ENCODE measurements around the gene LMTK2.

LMTK2 gene

DNA sequence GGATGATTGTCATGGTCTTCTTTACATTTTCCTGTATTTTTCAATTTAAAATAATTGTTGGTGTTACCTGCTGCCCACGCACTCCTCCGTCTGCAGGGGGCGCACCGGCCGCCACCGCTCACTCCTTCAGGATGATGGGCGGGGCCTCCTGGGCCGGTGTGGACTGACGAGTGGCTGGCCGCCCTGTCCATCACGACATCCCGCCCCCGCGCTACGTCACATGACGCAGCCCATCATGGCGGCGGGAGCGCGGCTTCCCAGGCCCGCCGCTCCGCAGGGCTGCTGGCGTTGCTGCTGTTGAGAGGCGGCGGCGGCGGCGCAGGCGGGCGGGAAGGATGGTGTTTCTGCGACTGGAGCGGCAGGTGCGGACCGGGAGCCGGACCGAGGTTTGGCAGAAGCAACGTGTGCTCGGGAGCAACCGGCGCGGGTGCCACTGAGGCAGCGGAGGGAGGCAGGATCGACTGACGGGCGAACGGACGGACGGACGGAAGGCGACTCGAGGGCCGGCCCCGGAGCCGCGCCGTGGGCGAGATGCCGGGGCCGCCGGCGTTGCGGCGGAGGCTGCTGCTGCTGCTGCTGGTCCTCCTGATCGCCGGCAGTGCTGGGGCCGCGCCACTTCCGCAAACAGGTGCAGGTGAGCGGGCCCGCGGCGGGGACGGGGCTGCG is at the start of gene LMTK2:
Gene LMTK2 (plus strand): TSS at position 216 of the 666 bp plus-strand sequence. CDS start 316 bp downstream, at position 532.
- DNase-seq, result peak; percentile 87

- no peak for DNase-seq
Measured at GRCh38 chr7:98057157-98057556, 49.5 kb upstream of the LMTK2 start.

DNA sequence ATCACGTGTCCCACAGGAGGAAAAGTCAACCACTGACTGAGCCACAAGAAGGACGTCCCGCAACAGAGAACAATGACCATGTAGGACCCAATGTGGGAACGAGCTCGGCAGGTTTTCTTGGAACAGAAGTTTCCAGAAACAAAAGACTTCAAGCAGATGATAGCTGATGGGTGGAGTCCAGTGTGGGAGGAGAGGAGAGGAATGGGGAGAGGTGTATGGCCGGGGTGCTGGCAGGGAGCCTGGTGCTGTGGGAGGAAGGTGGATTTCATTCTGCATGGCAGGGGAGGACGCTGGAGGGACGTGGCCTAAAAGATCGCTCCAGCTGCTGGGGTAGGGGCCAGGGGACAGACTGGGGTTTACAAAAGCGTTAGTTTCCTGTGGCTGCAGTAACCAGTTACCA is 48.5 kb upstream of the LMTK2 start:
- DNase-seq, result no peak

GRCh38 chr7:98064233-98064632 is 42.4 kb upstream of the LMTK2 start:
- DNase-seq, result no peak

DNA sequence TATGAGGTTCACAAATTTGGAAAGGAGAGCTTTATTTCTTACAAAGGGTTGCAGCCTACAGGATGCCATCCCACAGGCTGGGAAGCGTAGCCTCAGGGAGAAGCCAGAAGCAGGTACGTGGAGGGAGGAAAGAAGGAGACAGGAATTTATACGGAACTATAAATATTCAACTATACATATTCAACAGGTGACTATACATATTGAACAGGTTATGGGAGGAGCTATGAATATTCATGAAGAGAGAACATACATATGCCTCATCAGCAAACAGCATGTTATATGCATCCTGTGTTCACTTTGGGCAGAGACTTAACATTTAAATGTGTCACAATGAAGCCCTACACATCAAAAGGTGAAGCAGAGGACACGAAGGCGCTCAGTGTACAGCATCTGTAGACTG is 40.5 kb upstream of the LMTK2 start:
- DNase-seq, result no peak

GRCh38 chr7:98066934-98067507 is 39.6 kb upstream of the LMTK2 start:
- no peak for DNase-seq

- DNase-seq, result no peak
Measured at GRCh38 chr7:98073047-98073446, 33.6 kb upstream of the LMTK2 start.

- DNase-seq, result no peak
Measured at GRCh38 chr7:98075801-98076200, 30.9 kb upstream of the LMTK2 start.

DNA sequence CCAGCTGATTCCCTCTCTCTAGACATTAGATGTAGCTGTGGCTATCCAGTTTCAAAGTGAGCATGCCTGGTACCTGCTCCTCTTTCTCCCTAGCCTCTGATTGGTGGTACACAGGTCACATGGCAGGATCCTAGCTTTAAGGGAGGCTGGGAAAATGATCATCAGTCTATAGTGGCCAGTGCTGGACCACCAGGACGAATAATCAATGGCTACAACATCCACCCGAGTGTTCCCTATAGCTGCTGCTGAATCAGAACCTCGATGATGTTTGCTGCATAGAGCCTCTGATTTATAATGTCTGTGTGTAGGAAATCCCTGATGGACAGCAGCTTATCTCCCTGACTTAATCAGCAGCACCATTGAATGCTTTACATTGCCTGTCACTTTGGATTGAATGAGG is 28.9 kb upstream of the LMTK2 start:
- no peak for DNase-seq

DNA sequence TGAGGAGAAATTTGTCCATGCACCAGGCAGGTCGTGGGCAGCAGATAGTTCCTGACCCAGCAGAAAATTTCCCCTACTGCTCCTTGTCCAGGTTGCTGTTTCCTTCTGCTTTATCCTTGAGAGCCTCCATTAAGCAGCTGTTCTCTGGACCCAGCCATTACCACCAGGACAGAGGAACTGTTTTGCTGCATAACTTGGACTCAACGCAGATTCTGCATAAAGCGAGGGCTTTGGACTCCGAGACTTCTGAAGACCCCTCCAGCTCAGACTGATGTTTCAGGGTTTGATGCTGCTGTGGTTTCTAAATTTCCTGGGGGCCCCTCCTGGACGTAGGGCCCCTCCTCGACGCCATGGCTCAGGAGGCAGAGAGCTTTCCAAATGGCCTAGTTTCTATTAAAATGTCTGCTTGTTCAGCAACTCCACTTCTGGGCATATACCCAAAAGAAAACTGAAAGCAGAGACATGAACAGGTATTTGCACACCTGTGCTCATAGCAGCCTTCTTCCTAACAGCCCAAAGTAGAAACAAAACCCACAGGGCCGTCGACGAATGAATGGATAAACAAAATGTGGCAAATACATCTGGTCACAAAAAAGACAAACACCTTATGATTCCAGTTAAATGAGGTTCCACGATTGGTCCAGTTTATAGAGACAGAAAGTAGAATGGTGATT is 28.3 kb upstream of the LMTK2 start:
- peak; percentile 74 for DNase-seq

DNA sequence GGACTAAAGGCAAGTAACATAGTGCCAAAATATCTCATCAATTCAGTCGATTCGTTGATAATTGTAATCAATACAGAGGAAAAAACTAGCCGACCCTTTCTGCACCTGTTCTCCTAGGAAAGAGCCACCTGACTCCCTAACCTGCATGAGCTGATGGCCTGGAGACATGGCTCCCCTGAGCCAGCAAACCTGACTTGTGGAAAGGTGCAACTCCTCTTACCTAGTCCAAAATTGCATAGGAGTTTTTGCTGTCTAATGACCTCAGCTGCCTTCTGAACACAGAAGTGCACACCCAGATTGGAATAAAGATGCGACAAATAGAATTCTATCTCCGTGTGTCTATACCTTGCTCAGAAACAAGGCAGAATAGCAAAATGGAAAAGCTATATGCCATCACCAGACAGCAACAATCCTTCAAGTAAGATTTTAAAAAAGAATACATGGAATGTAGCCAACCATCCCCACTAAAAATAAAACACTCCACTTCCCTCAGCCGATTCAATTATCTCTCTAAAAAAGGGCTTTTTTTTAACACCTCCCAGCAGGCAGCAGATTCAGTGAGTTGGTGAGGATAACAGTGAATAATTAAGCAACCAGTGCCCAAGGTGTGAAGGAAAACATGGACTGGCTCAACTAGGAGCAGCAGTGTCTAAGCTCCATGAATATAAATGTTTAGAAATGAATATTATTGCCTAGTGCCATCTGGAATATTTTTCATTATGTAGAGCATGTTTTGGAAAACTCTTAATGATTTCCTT is 26.6 kb upstream of the LMTK2 start:
- peak; percentile 20 for DNase-seq

DNA sequence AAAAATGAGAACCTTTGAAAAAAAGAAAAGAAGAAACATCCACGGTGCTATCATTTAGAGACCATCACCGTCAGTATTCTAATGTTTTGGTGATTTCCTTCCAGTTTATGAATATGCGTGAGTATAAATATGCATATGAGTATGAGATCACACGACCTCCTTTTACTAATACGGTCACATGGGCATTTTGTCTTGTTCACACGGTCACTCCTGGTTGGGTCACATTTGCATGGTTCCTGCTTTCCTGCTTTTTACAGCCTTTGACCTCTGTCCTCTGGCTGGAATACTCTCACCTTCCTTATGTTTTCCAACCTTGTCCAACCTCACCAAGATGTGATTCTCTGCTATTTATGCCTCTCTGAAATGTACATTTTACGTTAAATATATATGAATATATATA is 25.3 kb upstream of the LMTK2 start:
- DNase-seq, result no peak

- no peak for DNase-seq
Measured at GRCh38 chr7:98084631-98085030, 22.0 kb upstream of the LMTK2 start.

DNA sequence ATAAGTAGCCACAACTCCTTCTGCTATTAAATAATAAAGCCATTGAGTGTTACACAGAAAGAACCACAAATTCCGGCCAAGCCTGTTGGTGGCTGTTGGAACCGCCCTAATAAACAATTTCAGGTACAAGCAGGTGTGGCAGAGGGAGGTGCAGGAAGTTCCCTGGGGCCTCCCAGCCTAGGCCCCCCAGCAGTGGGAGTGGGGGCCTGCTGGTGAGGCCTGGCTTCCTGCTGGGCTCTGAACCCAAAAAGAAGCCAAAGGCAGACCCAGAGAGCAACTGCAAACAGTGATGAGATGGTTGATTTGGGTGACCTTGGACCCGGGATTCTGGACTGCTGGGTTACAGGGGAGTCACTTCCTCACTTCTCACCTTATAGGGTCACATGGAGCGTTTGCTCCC is 21.0 kb upstream of the LMTK2 start:
- DNase-seq, result no peak

DNA sequence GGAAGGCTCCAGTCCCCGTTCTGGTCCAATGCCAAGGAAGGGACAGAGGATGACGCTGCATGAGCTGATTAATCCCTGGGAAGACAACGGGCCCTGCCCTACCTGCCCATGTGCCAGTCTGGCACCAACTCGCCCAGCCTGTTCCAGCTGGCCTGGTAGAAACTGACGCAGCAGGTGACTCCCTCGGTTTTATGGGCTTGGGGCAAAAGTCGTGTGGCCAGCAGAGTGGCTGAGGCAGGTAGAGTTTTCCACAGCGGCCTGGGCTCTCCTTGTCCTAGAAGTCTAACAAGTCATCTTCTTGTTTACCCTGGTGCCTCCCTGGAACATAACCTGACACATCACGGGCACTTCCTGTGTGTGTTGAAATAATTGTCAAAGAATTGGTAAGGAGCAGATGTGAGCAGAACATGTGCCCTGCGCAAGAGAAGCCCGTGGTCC is 20.4 kb upstream of the LMTK2 start:
- DNase-seq, result no peak

- no peak for DNase-seq
Measured at GRCh38 chr7:98088109-98088508, 18.6 kb upstream of the LMTK2 start.

GRCh38 chr7:98090116-98090515 is 16.5 kb upstream of the LMTK2 start:
- DNase-seq, result no peak

DNA sequence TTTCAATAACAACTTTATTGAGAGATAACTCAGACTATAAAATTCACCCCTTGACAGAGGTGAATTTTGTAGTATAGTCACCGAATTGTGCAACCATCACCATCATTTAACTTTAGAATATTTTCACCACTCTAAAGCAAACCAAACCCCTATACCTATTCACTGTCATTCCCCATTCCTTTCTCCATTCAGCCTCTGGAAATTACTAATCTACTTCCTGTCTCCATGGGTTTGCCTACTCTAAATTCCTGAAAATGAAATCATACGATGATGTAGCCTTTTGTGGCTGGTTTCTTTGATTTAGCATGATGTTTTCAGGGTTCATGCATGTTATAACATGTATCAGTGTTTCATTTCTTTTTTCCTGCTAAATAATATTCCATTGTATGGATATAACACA is 15.6 kb upstream of the LMTK2 start:
- DNase-seq, result no peak

DNA sequence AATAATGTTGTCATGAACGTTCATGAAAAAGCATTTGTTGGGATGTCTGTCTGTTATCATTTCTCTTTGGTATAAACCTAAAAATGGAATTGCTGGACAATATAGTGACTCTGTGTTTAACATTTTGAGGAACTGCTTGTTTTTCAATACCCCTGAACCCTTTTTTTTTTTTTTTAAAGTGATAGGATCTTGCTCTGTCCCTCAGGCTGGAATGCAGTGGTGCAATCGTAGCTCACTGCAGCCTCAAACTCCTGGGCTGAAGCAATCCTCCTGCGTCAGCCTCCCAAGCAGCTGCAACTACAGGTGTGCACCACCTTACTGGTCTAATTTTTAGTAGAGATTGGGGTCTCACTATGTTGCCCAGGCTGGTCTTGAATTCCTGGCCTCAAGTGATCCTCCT is 15.1 kb upstream of the LMTK2 start:
- DNase-seq, result no peak

DNA sequence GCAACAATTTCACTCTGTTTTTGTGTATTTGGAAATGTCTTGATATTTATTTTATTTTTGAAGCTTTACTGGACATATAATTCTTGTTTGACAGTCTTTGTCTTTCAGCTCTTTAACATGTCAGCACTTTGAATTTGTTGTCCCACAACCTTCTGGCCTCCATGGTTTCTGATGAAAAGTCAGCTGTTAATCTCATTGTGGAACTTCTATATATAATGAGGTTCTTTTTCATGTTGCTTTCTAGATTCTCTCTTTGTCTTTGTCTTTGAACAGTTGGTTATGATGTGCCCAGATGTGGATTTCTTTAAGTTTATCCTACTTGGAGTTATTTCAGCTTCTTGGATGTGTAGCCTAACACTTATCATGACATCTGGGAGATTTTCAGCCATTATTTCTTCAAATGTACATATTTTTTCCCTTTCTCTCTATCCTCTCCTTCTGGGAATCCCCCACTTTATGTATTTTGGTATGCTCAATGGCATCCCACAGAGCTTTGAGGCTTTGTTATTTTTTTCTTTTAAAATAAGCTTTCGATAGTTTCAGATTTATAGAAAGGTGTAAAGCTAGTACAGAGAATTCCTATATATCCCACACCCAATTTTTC is 9.5 kb upstream of the LMTK2 start:
- no peak for DNase-seq

- DNase-seq, result no peak
Measured at GRCh38 chr7:98100088-98100487, 6.6 kb upstream of the LMTK2 start.

- DNase-seq, result no peak
Measured at GRCh38 chr7:98102170-98102569, 4.5 kb upstream of the LMTK2 start.

DNA sequence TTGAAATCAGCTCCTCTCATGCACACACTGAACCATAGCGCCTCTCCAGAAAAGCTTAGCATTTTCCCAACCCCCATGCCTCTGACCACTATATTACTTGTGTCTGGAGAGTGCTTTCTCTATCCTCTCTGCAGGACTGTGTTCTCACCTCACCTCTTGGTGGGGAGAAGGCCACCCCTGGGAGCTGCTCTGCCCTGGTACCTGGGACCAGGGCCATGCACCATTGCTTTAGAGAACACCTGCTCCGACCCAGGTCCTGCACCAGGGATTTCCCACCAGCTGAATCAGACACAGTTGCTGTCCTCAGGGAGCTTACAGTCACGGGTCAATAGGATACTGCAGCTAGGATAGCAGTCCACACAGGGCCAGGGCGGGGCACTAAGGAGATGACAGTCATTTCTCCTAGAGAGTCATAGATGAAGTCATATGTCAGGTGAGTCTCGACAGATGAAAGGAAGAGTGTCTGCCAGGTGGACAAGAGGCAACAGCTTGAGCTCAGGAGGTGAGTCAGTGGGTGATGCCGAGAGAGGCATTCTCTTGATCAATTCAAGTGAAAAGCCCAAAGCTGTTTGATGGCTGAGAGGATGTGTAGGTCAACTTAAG is 619 bp upstream of the LMTK2 start:
- no peak for DNase-seq

Measured in NCI-H774 (cell line).